HG03135 (cell line): ENCODE results near the gene RASAL2.
"Not testable (repeated sequence)": the region's sequence is repeated elsewhere in the genome, so short reads cannot be mapped to it uniquely, and the experiment has no call there.

Source experiments
- ATAC-seq: cut with Tn5 transposase; IDR thresholded peaks from one replicate; pipeline ENCODE4 v1.9.1; 2021; ENCODE audit warnings: mild to moderate bottlenecking, moderate library complexity; ENCODE audit not compliant: unreplicated experiment

The RASAL2 gene

GRCh38 chr1:178066908-178067614 is 26.8 kb upstream of the RASAL2 start:
- peak; percentile 98 for ATAC-seq

GRCh38 chr1:178071811-178072210 is 22.1 kb upstream of the RASAL2 start:
- ATAC-seq, result no peak

- no peak for ATAC-seq
Observed at GRCh38 chr1:178072326-178072725, 21.6 kb upstream of the RASAL2 start.

- ATAC-seq, result no peak
Observed at GRCh38 chr1:178075333-178075732, 18.6 kb upstream of the RASAL2 start.

GRCh38 chr1:178076607-178077006 is 17.3 kb upstream of the RASAL2 start:
- no peak for ATAC-seq

- no peak for ATAC-seq
Observed at GRCh38 chr1:178077917-178078316, 16.0 kb upstream of the RASAL2 start.

- no peak for ATAC-seq
Observed at GRCh38 chr1:178086294-178086693, 7.6 kb upstream of the RASAL2 start.

GRCh38 chr1:178086766-178087165 is 7.1 kb upstream of the RASAL2 start:
- no peak for ATAC-seq

GRCh38 chr1:178088651-178089050 is 5.3 kb upstream of the RASAL2 start:
- no peak for ATAC-seq

GRCh38 chr1:178091454-178091853 is 2.5 kb upstream of the RASAL2 start:
- ATAC-seq, result not testable (repeated sequence)

GRCh38 chr1:178091986-178092745 is 1.7 kb upstream of the RASAL2 start:
- no peak for ATAC-seq

- ATAC-seq, result no peak
Observed at GRCh38 chr1:178092878-178093493, 918 bp upstream of the RASAL2 start.

GRCh38 chr1:178093494-178093950 is 382 bp upstream of the RASAL2 start:
- peak; percentile 87 for ATAC-seq

- no peak for ATAC-seq
Observed at GRCh38 chr1:178094739-178095645, 1.1 kb downstream of the RASAL2 start.

GRCh38 chr1:178096421-178096820 is 2.5 kb downstream of the RASAL2 start:
- ATAC-seq, result no peak

GRCh38 chr1:178098262-178098661 is 4.4 kb downstream of the RASAL2 start:
- ATAC-seq, result no peak

- no peak for ATAC-seq
Observed at GRCh38 chr1:178101266-178101630, 7.3 kb downstream of the RASAL2 start.

GRCh38 chr1:178101654-178102053 is 7.8 kb downstream of the RASAL2 start:
- no peak for ATAC-seq

GRCh38 chr1:178102218-178102617 is 8.3 kb downstream of the RASAL2 start:
- no peak for ATAC-seq

- no peak for ATAC-seq
Observed at GRCh38 chr1:178107823-178108222, 13.9 kb downstream of the RASAL2 start.
